22Rv1 (cell line): ENCODE measurements around the gene HERC6.

ENCODE experiments used
- H3K27ac ChIP-seq: fragments of 450-650 bp; 2 replicates; pipeline ENCODE4 v1.5.1; 2017
- ZFX ChIP-seq: fragments of 450-650 bp; IDR thresholded peaks from 2 replicates; pipeline ENCODE4 v1.6.1; 2017; ENCODE audit warnings: antibody characterized with exemption, borderline replicate concordance
- TF ChIP-seq, protein P1 (sequence below): fragments of 450-650 bp; IDR thresholded peaks from 2 replicates; pipeline ENCODE4 v1.5.1; 2017; ENCODE audit warnings: mild to moderate bottlenecking

Gene HERC6

DNA sequence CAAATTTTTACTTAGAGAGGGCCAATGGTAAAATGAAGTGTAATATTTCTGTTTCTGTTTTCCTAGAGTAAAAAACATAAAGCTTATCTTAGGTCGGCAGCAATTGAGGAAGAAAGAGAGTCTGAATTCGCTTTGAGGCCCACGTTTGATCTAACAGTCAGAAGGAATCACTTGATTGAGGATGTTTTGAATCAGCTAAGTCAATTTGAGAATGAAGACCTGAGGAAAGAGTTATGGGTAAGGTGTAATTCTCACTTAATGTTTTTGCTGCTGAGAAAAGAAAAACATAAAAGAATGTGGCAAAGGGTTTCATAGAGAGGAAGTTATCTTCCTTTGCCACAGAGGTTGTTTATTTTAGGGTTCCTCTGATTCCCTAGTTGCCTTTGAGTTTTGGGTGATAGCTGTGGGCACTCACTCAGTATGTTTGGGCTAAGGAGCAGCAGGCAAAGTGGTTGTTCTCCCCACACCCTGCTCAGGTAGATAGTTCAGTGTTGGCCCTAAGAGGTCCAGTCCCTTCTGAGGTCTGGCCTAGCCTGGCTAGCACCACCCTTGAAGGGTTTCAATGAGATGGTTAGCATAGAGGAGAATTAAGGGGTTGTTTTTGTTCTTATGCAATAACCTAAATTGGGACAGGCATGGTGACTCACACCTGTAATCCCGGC lies 110.6 kb downstream of the HERC6 start:
- H3K27ac ChIP-seq, result no peak overlapping the region
- TF ChIP-seq, protein P1, sequence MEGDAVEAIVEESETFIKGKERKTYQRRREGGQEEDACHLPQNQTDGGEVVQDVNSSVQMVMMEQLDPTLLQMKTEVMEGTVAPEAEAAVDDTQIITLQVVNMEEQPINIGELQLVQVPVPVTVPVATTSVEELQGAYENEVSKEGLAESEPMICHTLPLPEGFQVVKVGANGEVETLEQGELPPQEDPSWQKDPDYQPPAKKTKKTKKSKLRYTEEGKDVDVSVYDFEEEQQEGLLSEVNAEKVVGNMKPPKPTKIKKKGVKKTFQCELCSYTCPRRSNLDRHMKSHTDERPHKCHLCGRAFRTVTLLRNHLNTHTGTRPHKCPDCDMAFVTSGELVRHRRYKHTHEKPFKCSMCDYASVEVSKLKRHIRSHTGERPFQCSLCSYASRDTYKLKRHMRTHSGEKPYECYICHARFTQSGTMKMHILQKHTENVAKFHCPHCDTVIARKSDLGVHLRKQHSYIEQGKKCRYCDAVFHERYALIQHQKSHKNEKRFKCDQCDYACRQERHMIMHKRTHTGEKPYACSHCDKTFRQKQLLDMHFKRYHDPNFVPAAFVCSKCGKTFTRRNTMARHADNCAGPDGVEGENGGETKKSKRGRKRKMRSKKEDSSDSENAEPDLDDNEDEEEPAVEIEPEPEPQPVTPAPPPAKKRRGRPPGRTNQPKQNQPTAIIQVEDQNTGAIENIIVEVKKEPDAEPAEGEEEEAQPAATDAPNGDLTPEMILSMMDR, result no peak
- TF ChIP-seq ZFX, result no peak
